ENCODE results near the gene KLHDC7B.

GRCh38 chr22:50584106-50585096, 38.7 kb downstream of the KLHDC7B start:
- TF ChIP-seq CTCF (IDR thresholded peaks at IDR 0.05; ENCODE audit: insufficient read depth, low read depth, low read length): no peak
- TF ChIP-seq EZH2 (IDR thresholded peaks at IDR 0.05; ENCODE audit: insufficient read depth, low read length): no peak

Data from astrocyte (in vitro differentiated cells and primary cell).